H9 (cell line): ENCODE measurements around the gene CDK2AP2. TPM values are rescaled to one million over a fixed set of nuclear protein-coding genes. Genes with fewer than 3 reads are reported as not detected.

ENCODE experiments used
- DNase-seq: peaks from one replicate; pipeline ENCODE4 v3.0.0-alpha.2; 2017
- H2AFZ ChIP-seq: one replicate; pipeline ENCODE4 v1.6.1; 2013; ENCODE audit warnings: mild to moderate bottlenecking, low read length, control low read depth, moderate library complexity
- H2AK5ac ChIP-seq: 2 replicates; pipeline ENCODE4 v1.6.1; 2013; ENCODE audit warnings: low read length, control low read depth, mixed read lengths; ENCODE audit not compliant: insufficient read length
- H2BK120ac ChIP-seq: one replicate; pipeline ENCODE4 v1.6.1; 2013; ENCODE audit warnings: low read depth, mild to moderate bottlenecking, low read length, control low read depth, inconsistent platforms; ENCODE audit not compliant: poor library complexity, severe bottlenecking
- H2BK12ac ChIP-seq: 2 replicates; pipeline ENCODE4 v1.6.1; 2013; ENCODE audit warnings: low read length, control low read depth, mixed read lengths, low read depth; ENCODE audit not compliant: insufficient read length
- H2BK15ac ChIP-seq: 2 replicates; pipeline ENCODE4 v1.6.1; 2013; ENCODE audit warnings: low read depth, low read length, control low read depth
- H2BK20ac ChIP-seq: one replicate; pipeline ENCODE4 v1.6.1; 2013; ENCODE audit warnings: low read depth, mild to moderate bottlenecking, low read length, control low read depth, inconsistent platforms; ENCODE audit not compliant: poor library complexity, severe bottlenecking
- H2BK5ac ChIP-seq: 2 replicates; pipeline ENCODE4 v1.6.1; 2013; ENCODE audit warnings: low read length, control low read depth, mixed read lengths; ENCODE audit not compliant: insufficient read length
- H3K14ac ChIP-seq: 2 replicates; pipeline ENCODE4 v1.6.1; 2013; ENCODE audit warnings: low read length, control low read depth; ENCODE audit not compliant: insufficient read depth
- H3K18ac ChIP-seq: 2 replicates; pipeline ENCODE4 v1.6.1; 2013; ENCODE audit warnings: low read depth, mild to moderate bottlenecking, mixed read lengths, low read length, control low read depth; ENCODE audit not compliant: insufficient read length
- H3K23ac ChIP-seq: 2 replicates; pipeline ENCODE4 v1.6.1; 2013; ENCODE audit warnings: low read length, control low read depth, mixed read lengths, low read depth; ENCODE audit not compliant: insufficient read length
- H3K23me2 ChIP-seq: 2 replicates; pipeline ENCODE4 v1.6.1; 2013; ENCODE audit warnings: low read depth, mild to moderate bottlenecking, mixed read lengths, low read length, control low read depth; ENCODE audit not compliant: insufficient read length, poor library complexity, severe bottlenecking
- H3K27ac ChIP-seq: 2 replicates; pipeline ENCODE4 v1.5.1; 2013; ENCODE audit warnings: low read length, control low read depth, mixed read lengths, low read depth; ENCODE audit not compliant: insufficient read length
- H3K27me3 ChIP-seq: 2 replicates; pipeline ENCODE4 v1.6.1; 2013; ENCODE audit warnings: low read length, control low read depth, inconsistent platforms; ENCODE audit not compliant: insufficient read depth
- H3K4ac ChIP-seq: 2 replicates; pipeline ENCODE4 v1.6.1; 2013; ENCODE audit warnings: low read depth, mild to moderate bottlenecking, control low read depth, inconsistent platforms, low read length, moderate library complexity
- H3K4me1 ChIP-seq: 2 replicates; pipeline ENCODE4 v1.6.1; 2013; ENCODE audit warnings: low read length, control low read depth, inconsistent platforms; ENCODE audit not compliant: insufficient read depth
- H3K4me2 ChIP-seq: 2 replicates; pipeline ENCODE4 v1.6.1; 2013; ENCODE audit warnings: low read length, control low read depth, mixed read lengths; ENCODE audit not compliant: insufficient read length, insufficient read depth
- H3K56ac ChIP-seq: 2 replicates; pipeline ENCODE4 v1.6.1; 2013; ENCODE audit warnings: low read depth, mild to moderate bottlenecking, mixed read lengths, low read length, control low read depth; ENCODE audit not compliant: insufficient read length
- H3K79me1 ChIP-seq: 2 replicates; pipeline ENCODE4 v1.6.1; 2013; ENCODE audit warnings: low read depth, mild to moderate bottlenecking, moderate library complexity, low read length, control low read depth, inconsistent platforms; ENCODE audit not compliant: insufficient read depth, poor library complexity, severe bottlenecking
- H3K79me2 ChIP-seq: 2 replicates; pipeline ENCODE4 v1.6.1; 2013; ENCODE audit warnings: low read length, control low read depth, inconsistent platforms; ENCODE audit not compliant: insufficient read depth
- H3K9ac ChIP-seq: 2 replicates; pipeline ENCODE4 v1.6.1; 2013; ENCODE audit warnings: low read length, control low read depth, mixed read lengths; ENCODE audit not compliant: insufficient read length; ENCODE audit errors: extremely low read depth
- H3K9me3 ChIP-seq: one replicate; pipeline ENCODE4 v1.6.1; 2013; ENCODE audit warnings: low read depth, low read length, inconsistent platforms; ENCODE audit not compliant: control insufficient read depth
- H3T11ph ChIP-seq: one replicate; pipeline ENCODE4 v1.6.1; 2013; ENCODE audit warnings: mild to moderate bottlenecking, low read length, control low read depth, inconsistent platforms
- H4K20me1 ChIP-seq: one replicate; pipeline ENCODE4 v1.6.1; 2013; ENCODE audit not compliant: control insufficient read depth, insufficient read length, insufficient read depth
- H4K5ac ChIP-seq: 2 replicates; pipeline ENCODE4 v1.6.1; 2013; ENCODE audit warnings: low read depth, mild to moderate bottlenecking, mixed read lengths, low read length, control low read depth; ENCODE audit not compliant: insufficient read length
- H4K8ac ChIP-seq: replicated peaks from 2 replicates; pipeline ENCODE4 v1.6.1; 2013; ENCODE audit warnings: low read length, control low read depth, mixed read lengths, low read depth; ENCODE audit not compliant: insufficient read length
- H4K91ac ChIP-seq: 2 replicates; pipeline ENCODE4 v1.6.1; 2013; ENCODE audit warnings: low read depth, mild to moderate bottlenecking, moderate library complexity, mixed read lengths, low read length, control low read depth; ENCODE audit not compliant: insufficient read length
- H3K27ac Mint-ChIP-seq, 3 experiments: 2 replicates in 2 of 3; 3 replicates in 1 of 3; pipeline ENCODE4 v1.8.0; 2020 to 2021; ENCODE audit warnings: mixed read lengths in 3 of 3, mild to moderate bottlenecking in 1 of 3, moderate library complexity in 1 of 3
- H3K27me3 Mint-ChIP-seq: 2 replicates; pipeline ENCODE4 v1.8.0; 2021; ENCODE audit warnings: low read depth, mild to moderate bottlenecking, moderate library complexity, mixed read lengths
- H3K36me3 Mint-ChIP-seq, 3 experiments: 2 replicates in 2 of 3; 3 replicates in 1 of 3; pipeline ENCODE4 v1.8.0; 2020 to 2021; ENCODE audit warnings: low read depth in 3 of 3, mixed read lengths in 3 of 3; ENCODE audit not compliant: insufficient read depth in 1 of 3
- H3K4me1 Mint-ChIP-seq, 2 experiments: 2 replicates each; pipeline ENCODE4 v1.8.0; 2020; ENCODE audit warnings: mixed read lengths in 2 of 2
- H3K4me3 Mint-ChIP-seq, 2 experiments: 2 replicates in 1 of 2; 3 replicates in 1 of 2; pipeline ENCODE4 v1.8.0; 2020 to 2021; ENCODE audit warnings: mild to moderate bottlenecking in 2 of 2, mixed read lengths in 2 of 2, moderate library complexity in 1 of 2
- H3K9me3 Mint-ChIP-seq, 2 experiments: 2 replicates in 1 of 2; 3 replicates in 1 of 2; pipeline ENCODE4 v1.8.0; 2020; ENCODE audit warnings: mild to moderate bottlenecking in 2 of 2, mixed read lengths in 2 of 2, moderate library complexity in 1 of 2
- CTCF ChIP-seq: fragments of 200-600 bp; sonication (generic); conservative IDR thresholded peaks from 3 replicates; pipeline ENCODE4 v1.8.0; 2021; ENCODE audit warnings: antibody characterized with exemption, mild to moderate bottlenecking
- WGBS: extraction: QIAGEN DNeasy Blood & Tissue Kit; methylation state at CpG from one replicate; pipeline ENCODE4 v1.1.7; 2013; ENCODE audit warnings: missing lambda C conversion rate, low lambda C conversion rate, mixed read lengths; ENCODE audit not compliant: insufficient read length; ENCODE audit errors: extremely low coverage; 5-methylcytosine and 5-hydroxymethylcytosine counted together
- total RNA-seq: library from RNA; stranded (reverse); gene quantifications from 2 replicates; pipeline ENCODE4 v1.2.1, GENCODE V29; 2021

CDK2AP2 gene
- total RNA-seq, 1 experiment from 2014 or later: 36.1 TPM

- WGBS: no CpG with 5 or more reads among the region's 18 CpGs
- H3K27ac Mint-ChIP-seq: no peak overlapping the region
- no peak overlapping the region for H3K56ac ChIP-seq
These were observed 6.1 kb downstream of the CDK2AP2 start for GRCh38 chr11:67501854-67502253.

More at GRCh38 chr11:67501854-67502253, 6.1 kb downstream of the CDK2AP2 start:
- Histone ChIP-seq H4K8ac (no peak overlapping the region), H3K4me1 (no peaks in the 10 kb centered on the region), H4K91ac (no peak overlapping the region), H3K27ac (no peak overlapping the region), H2AFZ (no peak overlapping the region), H3K23me2 (peaks cover 12% of the 10 kb centered on the region), H3K79me1 (no peaks in the 10 kb centered on the region), H2BK12ac (no peak overlapping the region), H4K20me1 (no peaks in the 10 kb centered on the region), H2BK5ac (no peak overlapping the region), H3K14ac (no peak overlapping the region), H2AK5ac (no peak overlapping the region), H4K5ac (no peak overlapping the region), H3K27me3 (no peaks in the 10 kb centered on the region), H3K9ac (no peak overlapping the region), H3K79me2 (no peaks in the 10 kb centered on the region), H3K4me2 (no peak overlapping the region), H3T11ph (no peak overlapping the region), H3K18ac (no peak overlapping the region), H3K9me3 (no peaks in the 10 kb centered on the region), H2BK20ac (no peak overlapping the region), H3K4ac (no peak overlapping the region), H2BK120ac (no peak overlapping the region), H2BK15ac (no peak overlapping the region), H3K23ac (no peak overlapping the region)
- peaks cover 10% of the 10 kb centered on the region for H3K27me3 Mint-ChIP-seq
- no peak for DNase-seq
- H3K4me1 Mint-ChIP-seq: peaks cover 8 to 19% of the 10 kb centered on the region in 2 experiments
- H3K4me3 Mint-ChIP-seq: no peak overlapping the region; a peak in 1 of 5 replicates
- H3K9me3 Mint-ChIP-seq: no peaks in the 10 kb centered on the region
- peaks cover 8 to 26% (median 16%) of the 10 kb centered on the region in 3 experiments for H3K36me3 Mint-ChIP-seq
- no peak for TF ChIP-seq CTCF
